Activated CD4-positive, alpha-beta T cell treated with anti-CD3 and anti-CD28 coated beads for 36 hours (primary cell): ENCODE results near the gene PRICKLE4. TPM values are rescaled to one million over a fixed set of nuclear protein-coding genes. Genes with fewer than 3 reads are reported as not detected.

Source experiments
- ATAC-seq: fragments of 200-7000 bp; cut with Tn5 transposase; one replicate; pipeline ENCODE4 v1.10.0; 2021; ENCODE audit warnings: mild to moderate bottlenecking, moderate library complexity
- CTCF ChIA-PET: fragments of 350-600 bp; sonication (Branson Sonifier 250); formaldehyde crosslinking; loops from one replicate; lab custom pipeline; 2021; ENCODE audit warnings: antibody characterized with exemption; lab: Charles Lee
- POLR2A ChIA-PET: fragments of 350-600 bp; sonication (Branson Sonifier 250); formaldehyde crosslinking; loops from one replicate; lab custom pipeline; 2021; ENCODE audit warnings: antibody characterized with exemption, inconsistent platforms; lab: Charles Lee
- DNase-seq: peaks from one replicate; pipeline ENCODE4 v3.0.0-alpha.2; 2020
- H3K27ac Mint-ChIP-seq: one replicate; pipeline ENCODE4 v1.8.0; 2021; ENCODE audit warnings: mixed read lengths
- H3K27me3 Mint-ChIP-seq: one replicate; pipeline ENCODE4 v1.8.0; 2021; ENCODE audit warnings: mixed read lengths
- H3K36me3 Mint-ChIP-seq: one replicate; pipeline ENCODE4 v1.8.0; 2021; ENCODE audit warnings: low read depth, mixed read lengths
- H3K4me1 Mint-ChIP-seq: one replicate; pipeline ENCODE4 v1.8.0; 2021; ENCODE audit warnings: mixed read lengths
- H3K4me3 Mint-ChIP-seq: one replicate; pipeline ENCODE4 v1.8.0; 2021; ENCODE audit warnings: mild to moderate bottlenecking, moderate library complexity, mixed read lengths
- H3K9me3 Mint-ChIP-seq: one replicate; pipeline ENCODE4 v1.8.0; 2021; ENCODE audit warnings: low read depth, mixed read lengths
- intact Hi-C, 2 experiments: fragments of 100-400 bp; cut with DNase I in 1 of 2; cut with micrococcal nuclease in 1 of 2; formaldehyde crosslinking; loops; one replicate each; pipeline versions ENCODE4 v1.14.2 to v1.15.1; 2022 to 2024; cut with DNase I, micrococcal nuclease
- total RNA-seq, 2 experiments: library from RNA; stranded (reverse); gene quantifications; one replicate each; pipeline ENCODE4 v1.2.3, GENCODE V29; 2021

Gene PRICKLE4
- total RNA-seq, 2 experiments from 2014 or later: not detected

DNA sequence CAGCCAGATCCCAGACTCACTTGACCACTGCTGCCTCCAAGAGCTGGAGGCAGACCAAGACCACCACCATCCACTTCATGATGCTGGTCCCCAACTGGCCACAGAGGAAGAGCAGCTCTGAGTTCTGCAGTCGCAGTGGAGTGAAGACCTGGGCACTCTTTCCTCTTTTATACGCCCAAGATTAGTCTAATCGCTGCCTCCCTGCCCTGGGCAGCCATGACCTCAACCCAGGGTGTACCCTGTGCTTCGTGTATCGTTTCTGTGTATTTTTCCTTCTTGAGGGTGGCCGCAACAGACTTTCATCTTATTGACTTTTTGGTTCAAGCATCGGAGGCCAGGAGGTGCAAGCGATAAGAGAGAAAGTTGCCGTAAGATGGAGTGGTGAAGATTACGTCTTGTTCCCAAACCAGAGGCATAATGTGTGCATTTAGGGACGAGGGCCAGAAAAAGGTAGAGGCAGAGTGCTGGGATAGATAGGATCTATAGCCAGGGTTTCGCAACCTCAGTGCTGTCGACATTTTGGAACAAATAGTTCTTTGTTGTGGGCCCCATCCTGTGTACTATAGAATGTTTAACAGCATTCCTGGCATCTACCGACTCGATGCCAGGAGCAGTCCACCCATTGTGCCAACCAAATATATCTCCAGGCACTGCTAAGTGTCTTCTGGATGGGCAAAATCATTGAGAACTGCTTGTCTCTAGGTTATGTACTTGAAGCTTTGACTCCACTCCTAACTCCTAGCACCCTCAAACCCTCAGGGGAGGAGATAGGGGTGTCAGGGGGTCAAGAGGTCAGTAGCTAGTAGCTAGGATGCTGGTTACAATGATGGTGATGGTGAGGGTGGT, 33.1 kb upstream of the PRICKLE4 start, which contains the start of gene PGC:
PGC (minus strand) TSS at position 142 of the 846 bp plus-strand sequence; CDS start at position 79, 63 bp downstream.
- CTCF ChIA-PET: interaction anchor here (0.8 kb wide), 1 partner anchor 10 kb away, joined by 3 read pairs; no protein-coding TSS in a partner anchor
- no peaks in the 10 kb centered on the region for H3K36me3 Mint-ChIP-seq

GRCh38 chr6:41748102-41748477, 32.5 kb upstream of the PRICKLE4 start:
- Mint-ChIP-seq H3K27me3 (no peaks in the 10 kb centered on the region), H3K4me1 (no peaks in the 10 kb centered on the region), H3K4me3 (no peak overlapping the region), H3K36me3 (no peaks in the 10 kb centered on the region), H3K9me3 (no peaks in the 10 kb centered on the region), H3K27ac (no peak overlapping the region)
- ATAC-seq (no peak), DNase-seq (no peak)
- POLR2A ChIA-PET: no interaction called here
- CTCF ChIA-PET: interaction anchor here (0.8 kb wide), 1 partner anchor 9 kb away, joined by 3 read pairs; no protein-coding TSS in a partner anchor
- intact Hi-C loops: loop anchor here in 1 of 2 experiments (2.0 kb wide), 1 partner anchor 329 kb away; no protein-coding TSS in a partner anchor

More for the DNA sequence above, 33.1 kb upstream of the PRICKLE4 start, which contains the start of gene PGC:
- Mint-ChIP-seq H3K4me3 (no peak within 1 kb of the TSS), H3K4me1 (no peaks in the 10 kb centered on the region), H3K27me3 (no peaks in the 10 kb centered on the region), H3K9me3 (no peaks in the 10 kb centered on the region), H3K27ac (no peak within 1 kb of the TSS)
- POLR2A ChIA-PET: no interaction called here
- intact Hi-C loops: loop anchor here in 1 of 2 experiments (2.0 kb wide), 1 partner anchor 329 kb away; no protein-coding TSS in a partner anchor
- no peak for ATAC-seq
- no peak for DNase-seq

- ChIA-PET CTCF (no interaction called here), POLR2A (no interaction called here)
- Mint-ChIP-seq H3K4me3 (no peak overlapping the region), H3K4me1 (no peaks in the 10 kb centered on the region), H3K36me3 (no peaks in the 10 kb centered on the region), H3K9me3 (no peaks in the 10 kb centered on the region), H3K27ac (no peak overlapping the region), H3K27me3 (no peaks in the 10 kb centered on the region)
- DNase-seq (no peak), ATAC-seq (no peak)
- intact Hi-C loops: loop anchor here in 1 of 2 experiments (2.0 kb wide), 1 partner anchor 330 kb away; no protein-coding TSS in a partner anchor
These were observed 32.0 kb upstream of the PRICKLE4 start for GRCh38 chr6:41748542-41748941.

- no peaks in the 10 kb centered on the region for H3K27me3 Mint-ChIP-seq
These were observed 30.2 kb upstream of the PRICKLE4 start for GRCh38 chr6:41750374-41750773.

DNA sequence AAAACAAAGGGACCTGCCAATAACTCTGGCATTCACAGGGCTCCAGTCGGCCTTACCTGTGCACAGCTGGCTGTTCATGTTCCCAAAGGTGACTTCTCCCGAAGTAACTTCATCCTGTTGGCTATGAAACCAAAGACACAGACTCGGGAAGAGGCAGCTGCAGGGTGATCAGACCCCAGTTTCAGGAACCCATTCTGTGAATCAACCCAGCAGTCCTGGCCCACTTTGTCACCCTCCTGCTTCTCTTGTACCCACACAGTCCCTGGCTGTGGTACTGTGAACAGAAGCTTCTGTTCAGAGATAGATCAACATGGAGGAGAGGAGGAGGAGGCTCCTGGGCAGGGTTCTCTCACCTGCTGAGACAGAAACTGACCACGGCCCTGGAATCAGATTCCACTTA, 24.7 kb upstream of the PRICKLE4 start:
- Mint-ChIP-seq H3K27me3 (no peaks in the 10 kb centered on the region), H3K27ac (no peak overlapping the region), H3K9me3 (no peaks in the 10 kb centered on the region), H3K4me1 (no peaks in the 10 kb centered on the region), H3K36me3 (no peaks in the 10 kb centered on the region), H3K4me3 (no peak overlapping the region)
- ChIA-PET CTCF (interaction anchor here (0.6 to 0.8 kb wide), 2 partner anchors 22 to 543 kb away, joined by 3 to 4 read pairs; no protein-coding TSS in a partner anchor), POLR2A (no interaction called here)
- ATAC-seq (no peak), DNase-seq (no peak)
- intact Hi-C loops: no loop called here

More at GRCh38 chr6:41750374-41750773, 30.2 kb upstream of the PRICKLE4 start:
- CTCF ChIA-PET: interaction anchor here (0.6 to 0.8 kb wide), 2 partner anchors 10 to 44 kb away, joined by 3 read pairs; no protein-coding TSS in a partner anchor
- POLR2A ChIA-PET: no interaction called here
- Mint-ChIP-seq H3K4me3 (no peak overlapping the region), H3K4me1 (no peaks in the 10 kb centered on the region), H3K27ac (no peak overlapping the region), H3K36me3 (no peaks in the 10 kb centered on the region), H3K9me3 (no peaks in the 10 kb centered on the region)
- ATAC-seq (no peak), DNase-seq (no peak)
- intact Hi-C loops: no loop called here

- Mint-ChIP-seq H3K36me3 (no peaks in the 10 kb centered on the region), H3K27me3 (no peaks in the 10 kb centered on the region), H3K4me3 (no peak overlapping the region), H3K27ac (no peak overlapping the region), H3K9me3 (no peaks in the 10 kb centered on the region), H3K4me1 (no peaks in the 10 kb centered on the region)
- no peak for DNase-seq
- ChIA-PET POLR2A (no interaction called here), CTCF (interaction anchor here (0.6 to 0.8 kb wide), 2 partner anchors 21 to 543 kb away, joined by 3 to 4 read pairs; no protein-coding TSS in a partner anchor)
- ATAC-seq: no peak
- intact Hi-C loops: no loop called here
These were observed 24.2 kb upstream of the PRICKLE4 start for GRCh38 chr6:41756354-41756753.

GRCh38 chr6:41757271-41757670, 23.3 kb upstream of the PRICKLE4 start:
- no peaks in the 10 kb centered on the region for H3K36me3 Mint-ChIP-seq
- intact Hi-C loops: no loop called here
- H3K9me3 Mint-ChIP-seq: no peaks in the 10 kb centered on the region
- H3K27ac Mint-ChIP-seq: no peak overlapping the region
- H3K4me1 Mint-ChIP-seq: no peaks in the 10 kb centered on the region
- ChIA-PET POLR2A (no interaction called here), CTCF (interaction anchor here (0.6 kb wide), 1 partner anchor 9 kb away, joined by 3 read pairs; no protein-coding TSS in a partner anchor)
- DNase-seq (no peak), ATAC-seq (no peak)
- no peaks in the 10 kb centered on the region for H3K27me3 Mint-ChIP-seq
- H3K4me3 Mint-ChIP-seq: no peak overlapping the region

GRCh38 chr6:41757931-41758640, 22.5 kb upstream of the PRICKLE4 start:
- Mint-ChIP-seq H3K9me3 (no peaks in the 10 kb centered on the region), H3K27me3 (no peaks in the 10 kb centered on the region), H3K27ac (no peak overlapping the region), H3K4me3 (no peak overlapping the region), H3K36me3 (no peaks in the 10 kb centered on the region), H3K4me1 (no peaks in the 10 kb centered on the region)
- ChIA-PET POLR2A (no interaction called here), CTCF (interaction anchor here (0.6 kb wide), 1 partner anchor 10 kb away, joined by 3 read pairs; no protein-coding TSS in a partner anchor)
- no peak for ATAC-seq
- intact Hi-C loops: no loop called here
- no peak for DNase-seq

- Mint-ChIP-seq H3K4me3 (no peak overlapping the region), H3K4me1 (no peaks in the 10 kb centered on the region), H3K27ac (no peak overlapping the region), H3K36me3 (no peaks in the 10 kb centered on the region), H3K9me3 (no peaks in the 10 kb centered on the region), H3K27me3 (no peaks in the 10 kb centered on the region)
- CTCF ChIA-PET: no interaction called here
- intact Hi-C loops: no loop called here
- POLR2A ChIA-PET: no interaction called here
- ATAC-seq (no peak), DNase-seq (no peak)
These were observed 21.9 kb upstream of the PRICKLE4 start for GRCh38 chr6:41758641-41759035.

- POLR2A ChIA-PET: no interaction called here
- no peak for ATAC-seq
- CTCF ChIA-PET: interaction anchor here (0.5 kb wide), 1 partner anchor 474 kb away, joined by 3 read pairs; no protein-coding TSS in a partner anchor
These were observed 21.3 kb upstream of the PRICKLE4 start for GRCh38 chr6:41759106-41759904.

More at GRCh38 chr6:41759106-41759904, 21.3 kb upstream of the PRICKLE4 start:
- H3K4me1 Mint-ChIP-seq: no peaks in the 10 kb centered on the region
- no peaks in the 10 kb centered on the region for H3K9me3 Mint-ChIP-seq
- H3K4me3 Mint-ChIP-seq: no peak overlapping the region
- no peaks in the 10 kb centered on the region for H3K27me3 Mint-ChIP-seq
- intact Hi-C loops: no loop called here
- no peak overlapping the region for H3K27ac Mint-ChIP-seq
- DNase-seq: no peak
- H3K36me3 Mint-ChIP-seq: no peaks in the 10 kb centered on the region
